MCF 10A (cell line): Measurements from ENCODE around the gene KLF11. TPM values are rescaled to one million over a fixed set of nuclear protein-coding genes. Genes with fewer than 3 reads are reported as not detected.

ENCODE experiments used
- BruUV-seq: library from RNA; stranded (reverse); fragments of 400-500 nt; replicated peaks from 2 replicates; lab custom pipeline; 2021; lab: Mats Ljungman, UMichigan
- CTCF ChIA-PET: fragments of 300-600 bp; sonication (Branson Sonifier 250); formaldehyde crosslinking; extraction: SDS; loops from one replicate; lab custom pipeline; 2021; ENCODE audit warnings: antibody characterized with exemption, inconsistent platforms; lab: Yijun Ruan, JAX
- POLR2A ChIA-PET: fragments of 300-600, 350-650 bp; sonication (Branson Sonifier 250); formaldehyde crosslinking; extraction: SDS; loops from one replicate; lab custom pipeline; 2020; ENCODE audit warnings: antibody characterized with exemption, inconsistent platforms; lab: Yijun Ruan, JAX
- DNase-seq: peaks from one replicate; pipeline ENCODE4 v3.0.0-alpha.2; 2018; ENCODE audit not compliant: unreplicated experiment
- H3K27ac Mint-ChIP-seq: one replicate; pipeline ENCODE4 v1.8.0; 2022; ENCODE audit warnings: mild to moderate bottlenecking, low read depth, mixed read lengths; ENCODE audit not compliant: unreplicated experiment
- H3K27me3 Mint-ChIP-seq: one replicate; pipeline ENCODE4 v1.8.0; 2022; ENCODE audit warnings: mixed read lengths; ENCODE audit not compliant: insufficient read depth, unreplicated experiment
- H3K36me3 Mint-ChIP-seq: one replicate; pipeline ENCODE4 v1.8.0; 2022; ENCODE audit warnings: mild to moderate bottlenecking, moderate library complexity, mixed read lengths; ENCODE audit not compliant: insufficient read depth, unreplicated experiment
- H3K4me1 Mint-ChIP-seq: one replicate; pipeline ENCODE4 v1.8.0; 2022; ENCODE audit warnings: mixed read lengths; ENCODE audit not compliant: insufficient read depth, unreplicated experiment
- H3K4me3 Mint-ChIP-seq: one replicate; pipeline ENCODE4 v1.8.0; 2022; ENCODE audit warnings: mild to moderate bottlenecking, moderate library complexity, mixed read lengths; ENCODE audit not compliant: unreplicated experiment
- H3K9me3 Mint-ChIP-seq: one replicate; pipeline ENCODE4 v1.8.0; 2022; ENCODE audit warnings: mixed read lengths; ENCODE audit not compliant: unreplicated experiment
- CTCF ChIP-seq: fragments of 200-600 bp; IDR thresholded peaks from one replicate; pipeline ENCODE4 v1.8.0; 2022; ENCODE audit warnings: antibody characterized with exemption, mild to moderate bottlenecking; ENCODE audit not compliant: unreplicated experiment
- intact Hi-C: fragments of 100-400 bp; cut with micrococcal nuclease; formaldehyde crosslinking; loops from 2 replicates; pipeline ENCODE4 v1.14.1; 2022
- total RNA-seq: library from RNA; stranded (reverse); gene quantifications from 2 replicates; pipeline ENCODE4 v1.2.3, GENCODE V29; 2022

KLF11 gene
- total RNA-seq, 1 experiment from 2014 or later = 7.1 TPM

GRCh38 chr2:10036095-10036884 lies 7.1 kb upstream of the KLF11 start:
- peak; percentile 91 for DNase-seq
- H3K4me1 Mint-ChIP-seq = no peaks in the 10 kb centered on the region
- H3K36me3 Mint-ChIP-seq = no peaks in the 10 kb centered on the region
- no peak overlapping the region for H3K27ac Mint-ChIP-seq
- BruUV-seq = no TSS peak
- ChIA-PET CTCF (interaction anchor here (0.6 to 1.9 kb wide), 8 partner anchors 11 to 701 kb away, joined by 3 to 9 read pairs (median 4); no protein-coding TSS in a partner anchor), POLR2A (interaction anchor here (0.7 kb wide), 1 partner anchor 81 kb away, joined by 3 read pairs; no protein-coding TSS in a partner anchor)
- H3K9me3 Mint-ChIP-seq = no peaks in the 10 kb centered on the region
- no peaks in the 10 kb centered on the region for H3K27me3 Mint-ChIP-seq
- peak; percentile 49 for TF ChIP-seq CTCF
- intact Hi-C loops = no loop called here
- no peak overlapping the region for H3K4me3 Mint-ChIP-seq

- H3K9me3 Mint-ChIP-seq = no peaks in the 10 kb centered on the region
- intact Hi-C loops = no loop called here
- ChIA-PET POLR2A (no interaction called here), CTCF (interaction anchor here (3.0 kb wide), 1 partner anchor 54 kb away, joined by 17 read pairs; no protein-coding TSS in a partner anchor)
- H3K4me1 Mint-ChIP-seq = no peaks in the 10 kb centered on the region
- no peak for TF ChIP-seq CTCF
- no peak for DNase-seq
- H3K27ac Mint-ChIP-seq = no peak overlapping the region
- no peak overlapping the region for H3K4me3 Mint-ChIP-seq
- H3K27me3 Mint-ChIP-seq = no peaks in the 10 kb centered on the region
- H3K36me3 Mint-ChIP-seq = no peaks in the 10 kb centered on the region
- no TSS peak for BruUV-seq
These were observed 5.2 kb upstream of the KLF11 start for GRCh38 chr2:10038123-10038522.

GRCh38 chr2:10038716-10039115 lies 4.6 kb upstream of the KLF11 start:
- H3K27ac Mint-ChIP-seq = no peak overlapping the region
- BruUV-seq = no TSS peak
- DNase-seq = no peak
- H3K36me3 Mint-ChIP-seq = no peaks in the 10 kb centered on the region
- ChIA-PET POLR2A (interaction anchor here (0.5 to 0.6 kb wide), 2 partner anchors 13 to 75 kb away, joined by 3 to 5 read pairs; no protein-coding TSS in a partner anchor), CTCF (interaction anchor here (3.0 kb wide), 1 partner anchor 55 kb away, joined by 17 read pairs; no protein-coding TSS in a partner anchor)
- H3K4me3 Mint-ChIP-seq = no peak overlapping the region
- no peak for TF ChIP-seq CTCF
- no peaks in the 10 kb centered on the region for H3K9me3 Mint-ChIP-seq
- intact Hi-C loops = no loop called here
- no peaks in the 10 kb centered on the region for H3K27me3 Mint-ChIP-seq
- no peaks in the 10 kb centered on the region for H3K4me1 Mint-ChIP-seq
